Activated CD4-positive, alpha-beta T cell treated with anti-CD3 and anti-CD28 coated beads, Interleukin-2, amount 10 ng/mL, durations not matched to agents 7 days and 5 days (primary cell): ENCODE data around the gene AGXT. TPM values are rescaled to one million over a fixed set of nuclear protein-coding genes. Genes with fewer than 3 reads are reported as not detected.
A peak's percentile ranks its signal among the peaks of the same experiment; 100 is the strongest.

Experiments used
- CTCF ChIA-PET: fragments of 350-600 bp; sonication (Branson Sonifier 250); formaldehyde crosslinking; loops from one replicate; lab custom pipeline; 2021; ENCODE audit warnings: antibody characterized with exemption; lab: Charles Lee
- POLR2A ChIA-PET: fragments of 350-600 bp; sonication (Branson Sonifier 250); formaldehyde crosslinking; loops from one replicate; lab custom pipeline; 2021; ENCODE audit warnings: antibody characterized with exemption; lab: Charles Lee
- DNase-seq: peaks from one replicate; pipeline ENCODE4 v3.0.0-alpha.2; 2020
- H3K27ac Mint-ChIP-seq: one replicate; pipeline ENCODE4 v1.8.0; 2021; ENCODE audit warnings: mild to moderate bottlenecking, moderate library complexity, mixed read lengths
- H3K27me3 Mint-ChIP-seq: one replicate; pipeline ENCODE4 v1.8.0; 2021; ENCODE audit warnings: mixed read lengths
- H3K36me3 Mint-ChIP-seq: one replicate; pipeline ENCODE4 v1.8.0; 2021; ENCODE audit warnings: low read depth, mixed read lengths
- H3K4me1 Mint-ChIP-seq: one replicate; pipeline ENCODE4 v1.8.0; 2021; ENCODE audit warnings: mixed read lengths
- H3K4me3 Mint-ChIP-seq: one replicate; pipeline ENCODE4 v1.8.0; 2021; ENCODE audit warnings: mild to moderate bottlenecking, moderate library complexity, mixed read lengths
- H3K9me3 Mint-ChIP-seq: one replicate; pipeline ENCODE4 v1.8.0; 2021; ENCODE audit warnings: mixed read lengths
- total RNA-seq, 2 experiments: library from RNA; stranded (reverse); gene quantifications; one replicate each; pipeline ENCODE4 v1.2.3, GENCODE V29; 2021

AGXT gene
- total RNA-seq, 2 experiments from 2014 or later, result not detected

DNA sequence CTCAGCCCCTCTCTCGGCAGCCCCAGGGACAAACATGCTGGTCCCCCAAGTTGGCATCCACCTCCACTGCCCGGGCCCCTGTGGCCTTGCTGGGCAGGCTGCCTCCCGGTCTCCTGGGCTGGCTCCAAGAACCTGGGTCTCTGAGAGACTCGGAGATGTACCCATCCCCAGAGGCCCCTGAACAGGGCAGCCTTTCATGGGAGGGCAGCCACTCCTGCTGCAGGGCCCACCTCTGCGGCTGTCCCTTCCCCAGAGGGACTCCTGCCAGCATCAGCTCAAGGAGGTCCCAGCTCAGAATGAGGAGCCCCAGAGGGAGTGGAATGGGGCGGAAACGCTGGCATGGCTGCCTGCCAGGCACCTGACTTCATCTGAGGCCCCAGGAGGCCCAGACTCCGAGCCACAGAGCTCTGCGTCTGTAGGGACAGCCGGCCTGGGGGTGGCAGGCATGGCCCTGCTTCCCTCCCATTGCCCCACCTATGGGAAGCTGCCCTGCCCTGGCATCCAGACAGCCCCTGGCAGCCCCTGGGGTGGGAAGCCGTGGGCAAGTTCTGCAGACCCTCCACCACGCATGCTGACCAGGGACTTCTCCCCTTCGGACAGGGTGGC lies 36.7 kb downstream of the AGXT start:
- Mint-ChIP-seq H3K27ac (no peak overlapping the region), H3K4me3 (no peak overlapping the region), H3K4me1 (no peaks in the 10 kb centered on the region), H3K36me3 (no peaks in the 10 kb centered on the region), H3K27me3 (no peaks in the 10 kb centered on the region), H3K9me3 (no peaks in the 10 kb centered on the region)
- ChIA-PET POLR2A (no interaction called here), CTCF (interaction anchor here (1.1 kb wide), 1 partner anchor 9 kb away, joined by 4 read pairs; no protein-coding TSS in a partner anchor)
- DNase-seq, result no peak

GRCh38 chr2:240906141-240906910 lies 37.7 kb downstream of the AGXT start, which contains the start of gene CROCC2:
CROCC2 (plus strand) TSS chr2:240906336; CDS start chr2:240906514, 178 bp downstream.
- ChIA-PET CTCF (no interaction called here), POLR2A (no interaction called here)
- Mint-ChIP-seq H3K4me1 (no peaks in the 10 kb centered on the region), H3K27ac (no peak within 1 kb of the TSS), H3K9me3 (no peaks in the 10 kb centered on the region), H3K4me3 (no peak within 1 kb of the TSS), H3K27me3 (no peaks in the 10 kb centered on the region), H3K36me3 (no peaks in the 10 kb centered on the region)
- DNase-seq, result no peak

- Mint-ChIP-seq H3K4me3 (no peak overlapping the region), H3K4me1 (no peaks in the 10 kb centered on the region), H3K27ac (no peak overlapping the region), H3K27me3 (peaks cover 3% of the 10 kb centered on the region), H3K9me3 (no peaks in the 10 kb centered on the region), H3K36me3 (no peaks in the 10 kb centered on the region)
- ChIA-PET POLR2A (no interaction called here), CTCF (no interaction called here)
- DNase-seq, result no peak
Observed at GRCh38 chr2:240906911-240907590, 38.4 kb downstream of the AGXT start.

DNA sequence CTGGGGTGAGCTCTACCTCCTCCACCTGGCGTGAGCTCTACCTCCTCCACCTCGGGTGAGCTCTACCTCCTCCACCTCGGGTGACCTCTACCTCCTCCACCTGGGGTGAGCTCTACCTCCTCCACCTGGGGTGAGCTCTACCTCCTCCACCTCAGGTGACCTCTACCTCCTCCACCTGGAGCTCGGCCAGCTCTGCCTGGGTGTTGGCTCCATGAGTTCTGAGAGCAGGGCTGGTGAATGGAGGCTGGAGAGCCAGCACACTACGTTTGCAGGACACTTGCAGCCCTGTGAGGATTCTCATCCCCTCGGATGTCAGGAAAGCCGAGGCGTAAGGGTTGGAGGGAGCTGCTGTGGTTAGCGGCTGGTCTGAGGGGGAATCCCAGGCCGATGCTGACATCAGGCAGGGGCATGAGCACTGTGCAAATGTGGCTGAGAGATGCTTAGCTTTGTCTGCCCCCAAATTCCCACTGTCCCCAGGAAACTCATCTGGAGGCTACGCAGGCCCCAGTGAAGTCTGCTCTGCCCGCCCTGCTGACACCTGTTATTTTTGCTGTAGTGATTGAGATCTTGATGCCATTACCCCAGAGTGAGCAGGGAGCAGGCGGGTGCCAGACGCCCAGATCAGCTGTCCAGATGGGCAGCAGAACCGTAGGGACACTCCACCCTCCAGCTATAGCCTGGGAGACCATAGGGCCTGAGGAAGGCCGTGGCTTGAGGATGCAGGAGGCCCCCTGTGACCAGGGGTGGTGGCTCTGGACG lies 40.8 kb downstream of the AGXT start:
- ChIA-PET POLR2A (no interaction called here), CTCF (no interaction called here)
- H3K36me3 Mint-ChIP-seq, result no peaks in the 10 kb centered on the region
- H3K27ac Mint-ChIP-seq, result no peak overlapping the region
- no peaks in the 10 kb centered on the region for H3K9me3 Mint-ChIP-seq
- H3K4me3 Mint-ChIP-seq, result no peak overlapping the region
- no peaks in the 10 kb centered on the region for H3K4me1 Mint-ChIP-seq
- DNase-seq, result no peak
- peaks cover 5% of the 10 kb centered on the region for H3K27me3 Mint-ChIP-seq

DNA sequence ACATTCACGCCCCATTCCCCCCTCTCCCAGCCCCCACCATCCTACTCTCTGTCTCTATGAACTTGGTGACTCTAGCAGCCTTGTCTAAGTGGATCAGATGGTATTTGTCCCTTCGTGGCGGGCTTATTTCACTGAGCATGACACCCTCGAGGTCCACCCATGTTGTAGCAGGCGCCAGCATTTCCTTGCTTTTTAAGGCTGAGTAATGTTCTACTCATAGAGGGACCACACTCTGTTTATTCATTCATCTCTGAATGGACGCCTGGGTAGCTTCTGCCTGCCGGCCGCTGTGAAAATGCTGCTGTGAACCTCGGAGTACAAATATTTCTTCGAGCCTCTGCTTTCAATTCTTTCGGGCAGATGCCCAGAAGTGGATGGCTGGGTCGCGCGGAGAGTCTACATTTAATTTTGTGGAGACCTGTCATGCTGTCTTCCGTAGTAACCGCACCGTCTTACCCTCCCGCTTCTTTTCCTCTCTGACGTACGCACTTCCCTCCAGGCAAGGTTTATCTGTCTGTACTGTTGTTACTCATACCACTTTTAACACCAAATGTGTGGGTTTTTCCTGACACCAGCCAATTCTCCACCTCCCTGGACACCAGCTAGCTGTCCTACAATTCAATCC lies 43.1 kb downstream of the AGXT start:
- ChIA-PET CTCF (interaction anchor here (1.1 kb wide), 1 partner anchor 101 kb away, joined by 3 read pairs; no protein-coding TSS in a partner anchor), POLR2A (no interaction called here)
- Mint-ChIP-seq H3K4me1 (no peaks in the 10 kb centered on the region), H3K27ac (no peak overlapping the region), H3K36me3 (no peaks in the 10 kb centered on the region), H3K27me3 (peaks cover 9% of the 10 kb centered on the region), H3K9me3 (no peaks in the 10 kb centered on the region), H3K4me3 (no peak overlapping the region)
- DNase-seq, result no peak

- ChIA-PET CTCF (interaction anchor here (0.6 to 2.0 kb wide), 4 partner anchors 8 to 177 kb away, joined by 3 to 10 read pairs (median 4); no protein-coding TSS in a partner anchor), POLR2A (no interaction called here)
- no peaks in the 10 kb centered on the region for H3K4me1 Mint-ChIP-seq
Observed at GRCh38 chr2:240912878-240913809, 44.5 kb downstream of the AGXT start.

DNA sequence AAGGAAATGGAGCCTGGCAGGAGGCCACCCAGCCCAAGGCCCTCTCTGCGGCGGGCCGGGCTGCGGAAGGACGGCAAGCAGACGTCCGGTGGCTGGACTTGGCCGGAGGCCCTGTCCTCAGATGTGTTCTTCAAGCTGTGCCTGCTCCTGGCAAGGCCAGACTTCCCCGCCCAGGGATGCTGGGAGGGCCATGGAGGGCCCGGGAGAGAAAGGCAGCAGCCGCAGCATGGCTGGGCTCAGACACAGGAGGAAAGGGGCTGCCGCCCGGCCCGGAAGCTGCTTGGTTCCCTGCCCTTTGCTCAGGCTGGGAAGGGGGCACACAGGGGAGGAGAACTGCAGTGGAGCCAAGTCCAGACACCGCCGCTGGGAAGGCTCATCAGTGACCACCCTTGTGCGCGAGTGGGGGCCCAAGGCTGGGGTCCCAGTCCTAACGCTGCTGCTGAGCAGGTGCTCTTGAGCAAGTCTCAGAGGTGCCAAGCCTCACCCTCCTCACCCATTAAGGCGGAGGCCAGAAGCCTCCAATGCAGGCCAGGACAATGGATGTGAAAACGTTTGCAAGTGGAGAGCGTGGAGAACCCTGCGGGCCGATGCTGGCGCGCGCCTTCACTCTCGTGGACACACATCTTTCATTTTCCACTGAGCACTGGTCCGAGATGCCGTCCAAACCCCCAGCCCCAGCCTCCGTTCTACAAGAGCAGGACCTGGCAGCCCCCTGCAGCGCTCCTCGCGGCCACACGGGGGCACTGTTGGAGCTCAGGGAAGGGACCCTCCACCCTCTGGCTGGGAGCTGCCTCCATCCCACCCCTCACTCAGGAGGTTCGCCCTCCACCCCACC lies 45.4 kb downstream of the AGXT start:
- Mint-ChIP-seq H3K9me3 (no peaks in the 10 kb centered on the region), H3K4me3 (no peak overlapping the region), H3K27me3 (peaks cover 12% of the 10 kb centered on the region), H3K27ac (no peak overlapping the region), H3K36me3 (no peaks in the 10 kb centered on the region), H3K4me1 (no peaks in the 10 kb centered on the region)
- DNase-seq, result peak; percentile 60
- POLR2A ChIA-PET, result no interaction called here
- CTCF ChIA-PET, result interaction anchor here (0.6 to 2.0 kb wide), 7 partner anchors 9 to 626 kb away, joined by 3 to 10 read pairs (median 3); no protein-coding TSS in a partner anchor

More at GRCh38 chr2:240912878-240913809, 44.5 kb downstream of the AGXT start:
- H3K27me3 Mint-ChIP-seq, result peaks cover 12% of the 10 kb centered on the region
- no peak overlapping the region for H3K27ac Mint-ChIP-seq
- DNase-seq, result no peak
- H3K9me3 Mint-ChIP-seq, result no peaks in the 10 kb centered on the region
- H3K36me3 Mint-ChIP-seq, result no peaks in the 10 kb centered on the region
- no peak overlapping the region for H3K4me3 Mint-ChIP-seq

GRCh38 chr2:240914645-240915525 lies 46.3 kb downstream of the AGXT start:
- ChIA-PET POLR2A (no interaction called here), CTCF (interaction anchor here (0.6 to 2.0 kb wide), 7 partner anchors 10 to 625 kb away, joined by 3 to 10 read pairs (median 3); no protein-coding TSS in a partner anchor)
- no peaks in the 10 kb centered on the region for H3K9me3 Mint-ChIP-seq
- DNase-seq, result no peak
- no peaks in the 10 kb centered on the region for H3K4me1 Mint-ChIP-seq
- peaks cover 12% of the 10 kb centered on the region for H3K27me3 Mint-ChIP-seq
- H3K4me3 Mint-ChIP-seq, result no peak overlapping the region
- no peak overlapping the region for H3K27ac Mint-ChIP-seq
- no peaks in the 10 kb centered on the region for H3K36me3 Mint-ChIP-seq

DNA sequence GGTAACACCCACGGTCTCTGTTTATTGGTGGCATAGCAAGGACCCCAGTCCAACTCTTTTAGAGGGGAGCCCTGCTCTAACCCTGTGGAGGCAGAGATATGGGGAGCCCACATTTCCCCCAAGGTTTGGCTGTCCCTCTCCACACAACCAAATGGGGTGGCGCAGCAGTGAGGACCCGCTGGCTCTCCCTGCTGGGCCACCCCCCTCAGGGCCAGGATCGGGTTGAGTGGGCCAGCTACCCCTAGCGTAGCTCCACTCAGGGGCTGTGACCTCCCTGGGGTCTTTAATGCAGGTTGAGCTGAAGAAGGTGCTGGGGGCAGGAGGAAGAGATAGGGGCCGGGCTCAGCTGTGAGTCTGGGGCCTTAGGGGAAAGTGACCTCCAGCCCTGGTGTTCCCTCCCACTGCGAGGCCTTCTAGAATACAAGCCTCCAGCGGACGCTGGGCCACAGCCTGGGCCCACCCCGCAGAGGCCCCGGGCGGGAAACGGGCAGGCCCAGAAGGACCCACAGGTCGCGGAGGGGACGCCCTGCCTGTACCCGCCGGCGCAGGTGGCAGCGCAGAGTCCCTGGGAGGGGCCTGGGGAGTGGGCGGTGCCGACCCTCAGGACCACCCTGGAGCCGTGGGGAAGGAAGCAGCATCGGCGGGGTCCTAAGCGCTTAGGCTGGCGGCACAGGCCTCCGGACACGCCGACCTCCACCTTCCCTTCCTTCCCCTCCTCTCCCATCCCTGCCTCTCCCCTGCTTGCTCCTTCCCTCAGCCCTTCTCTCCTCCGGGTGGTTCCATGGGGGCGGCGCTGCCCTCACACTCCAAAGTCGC lies 47.1 kb downstream of the AGXT start:
- no peaks in the 10 kb centered on the region for H3K4me1 Mint-ChIP-seq
- ChIA-PET POLR2A (no interaction called here), CTCF (interaction anchor here (1.3 kb wide), 1 partner anchor 14 kb away, joined by 3 read pairs; no protein-coding TSS in a partner anchor)
- H3K36me3 Mint-ChIP-seq, result no peaks in the 10 kb centered on the region
- no peak for DNase-seq
- peaks cover 12% of the 10 kb centered on the region for H3K27me3 Mint-ChIP-seq
- H3K4me3 Mint-ChIP-seq, result no peak overlapping the region
- H3K27ac Mint-ChIP-seq, result no peak overlapping the region
- no peaks in the 10 kb centered on the region for H3K9me3 Mint-ChIP-seq
